ENCODE data around the gene FMC1.

Gene FMC1

DNA sequence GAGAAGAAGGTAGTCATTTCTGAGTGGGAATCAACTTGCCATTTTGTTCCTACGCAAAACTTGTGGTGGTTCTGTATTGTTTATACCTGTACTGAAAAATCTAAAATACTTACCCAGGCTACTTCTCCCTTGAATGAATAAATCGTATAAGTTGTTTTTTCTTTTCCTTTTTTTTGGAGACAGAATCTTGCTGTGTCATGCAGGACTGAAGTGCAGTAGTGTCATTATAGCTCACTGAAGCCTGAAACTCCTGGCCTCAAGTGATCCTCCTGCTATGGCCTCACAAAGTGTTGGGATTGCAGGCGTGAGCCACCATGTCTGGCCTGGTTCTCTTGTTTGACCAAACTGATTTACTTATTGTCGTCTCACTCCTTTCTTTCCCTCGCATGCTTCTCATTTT lies 46.5 kb downstream of the FMC1 start:
- no peak overlapping the region for H3K27ac ChIP-seq
- TF ChIP-seq, protein P1, sequence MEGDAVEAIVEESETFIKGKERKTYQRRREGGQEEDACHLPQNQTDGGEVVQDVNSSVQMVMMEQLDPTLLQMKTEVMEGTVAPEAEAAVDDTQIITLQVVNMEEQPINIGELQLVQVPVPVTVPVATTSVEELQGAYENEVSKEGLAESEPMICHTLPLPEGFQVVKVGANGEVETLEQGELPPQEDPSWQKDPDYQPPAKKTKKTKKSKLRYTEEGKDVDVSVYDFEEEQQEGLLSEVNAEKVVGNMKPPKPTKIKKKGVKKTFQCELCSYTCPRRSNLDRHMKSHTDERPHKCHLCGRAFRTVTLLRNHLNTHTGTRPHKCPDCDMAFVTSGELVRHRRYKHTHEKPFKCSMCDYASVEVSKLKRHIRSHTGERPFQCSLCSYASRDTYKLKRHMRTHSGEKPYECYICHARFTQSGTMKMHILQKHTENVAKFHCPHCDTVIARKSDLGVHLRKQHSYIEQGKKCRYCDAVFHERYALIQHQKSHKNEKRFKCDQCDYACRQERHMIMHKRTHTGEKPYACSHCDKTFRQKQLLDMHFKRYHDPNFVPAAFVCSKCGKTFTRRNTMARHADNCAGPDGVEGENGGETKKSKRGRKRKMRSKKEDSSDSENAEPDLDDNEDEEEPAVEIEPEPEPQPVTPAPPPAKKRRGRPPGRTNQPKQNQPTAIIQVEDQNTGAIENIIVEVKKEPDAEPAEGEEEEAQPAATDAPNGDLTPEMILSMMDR (IDR thresholded peaks at IDR 0.05), result no peak
- H3K4me3 ChIP-seq (ENCODE audit: low read depth in 1 of 2, low read length in 1 of 2), result no peak overlapping the region
- H3K9me3 ChIP-seq, result no peaks in the 10 kb centered on the region
- peaks cover 55% of the 10 kb centered on the region for H3K36me3 ChIP-seq
- H3K27me3 ChIP-seq, result no peaks in the 10 kb centered on the region
- H3K4me1 ChIP-seq (ENCODE audit: control insufficient read depth in 1 of 2, insufficient read depth in 1 of 2, low read depth in 1 of 2, low read length in 1 of 2), result no peaks in the 10 kb centered on the region

DNA sequence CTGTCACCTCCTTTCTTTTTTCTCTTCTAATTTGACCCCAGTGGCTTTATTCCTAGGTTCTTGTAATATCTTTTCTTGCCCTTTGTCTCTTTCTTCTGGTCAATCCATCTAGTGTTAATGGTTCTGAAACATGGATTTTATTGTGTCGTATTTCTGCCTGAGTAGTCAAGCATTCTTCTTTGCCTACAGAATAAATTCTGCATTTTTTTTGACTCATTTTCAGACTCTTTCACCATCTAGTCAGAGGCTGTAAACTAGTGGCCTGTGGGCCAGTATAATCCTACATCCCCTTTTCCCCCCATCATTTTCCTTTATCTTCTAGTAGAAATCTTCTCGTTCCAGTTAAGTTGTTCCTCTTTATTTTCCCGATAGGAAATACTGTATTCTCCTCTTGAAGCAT lies 48.0 kb downstream of the FMC1 start:
- H3K9me3 ChIP-seq, result no peaks in the 10 kb centered on the region
- H3K4me1 ChIP-seq (ENCODE audit: control insufficient read depth in 1 of 2, insufficient read depth in 1 of 2, low read depth in 1 of 2, low read length in 1 of 2), result no peaks in the 10 kb centered on the region
- TF ChIP-seq, protein P1 (IDR thresholded peaks at IDR 0.05), result no peak
- no peaks in the 10 kb centered on the region for H3K27me3 ChIP-seq
- H3K36me3 ChIP-seq, result peaks cover 64% of the 10 kb centered on the region
- no peak overlapping the region for H3K4me3 ChIP-seq (ENCODE audit: low read depth in 1 of 2, low read length in 1 of 2)
- H3K27ac ChIP-seq, result no peak overlapping the region

DNA sequence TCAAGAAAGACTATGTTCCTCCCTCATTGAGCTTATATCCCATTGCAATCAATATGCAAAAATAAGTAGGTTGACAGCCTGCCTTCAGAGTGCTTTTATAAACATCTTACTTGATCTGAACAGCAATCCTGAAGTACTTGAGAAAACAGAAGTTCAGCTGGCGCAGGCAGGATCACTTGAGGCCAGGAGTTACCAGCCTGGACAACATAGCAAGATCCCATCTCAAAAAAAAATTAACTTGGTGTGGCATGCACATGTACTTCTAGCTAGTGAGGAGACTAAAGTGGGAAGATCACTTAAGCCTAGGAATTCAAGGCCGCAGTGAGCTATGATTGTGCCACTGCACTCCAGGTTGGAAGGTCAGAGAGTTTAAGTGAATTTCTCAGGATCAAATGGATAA lies 48.6 kb downstream of the FMC1 start:
- H3K4me3 ChIP-seq (ENCODE audit: low read depth in 1 of 2, low read length in 1 of 2), result no peak overlapping the region
- no peak overlapping the region for H3K27ac ChIP-seq
- peaks cover 64% of the 10 kb centered on the region for H3K36me3 ChIP-seq
- H3K4me1 ChIP-seq (ENCODE audit: control insufficient read depth in 1 of 2, insufficient read depth in 1 of 2, low read depth in 1 of 2, low read length in 1 of 2), result no peaks in the 10 kb centered on the region
- TF ChIP-seq, protein P1 (IDR thresholded peaks at IDR 0.05), result no peak
- H3K9me3 ChIP-seq, result no peaks in the 10 kb centered on the region
- H3K27me3 ChIP-seq, result no peaks in the 10 kb centered on the region

DNA sequence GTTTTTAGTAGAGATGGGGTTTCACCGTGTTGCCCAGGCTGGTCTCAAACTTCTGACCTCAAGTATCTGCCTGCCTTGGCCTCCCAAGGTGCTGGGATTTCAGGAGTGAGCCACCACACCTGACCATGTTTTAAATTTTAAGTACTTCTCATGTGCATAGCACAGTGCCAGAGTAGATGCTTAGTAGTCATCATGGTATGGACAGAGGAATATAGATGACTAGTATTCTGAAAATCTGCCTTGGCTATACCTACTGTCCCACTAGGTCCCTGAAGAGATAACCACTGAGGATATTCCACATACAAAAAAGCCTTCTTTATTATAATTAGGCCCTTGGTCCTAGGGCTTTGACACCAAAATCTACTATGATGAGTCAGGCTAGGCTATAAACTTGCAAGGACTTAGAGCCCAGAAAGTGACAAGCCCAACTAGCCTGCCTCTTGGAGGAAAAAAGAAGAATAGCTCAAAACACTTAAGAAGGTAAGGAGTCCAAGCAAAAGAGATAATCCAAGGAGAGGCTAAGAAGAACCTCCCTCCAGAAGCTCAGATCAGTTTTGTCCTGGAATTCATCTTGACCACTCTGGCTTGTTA lies 52.6 kb downstream of the FMC1 start:
- Histone ChIP-seq H3K27me3 (no peaks in the 10 kb centered on the region), H3K4me1 (ENCODE audit: control insufficient read depth in 1 of 2, insufficient read depth in 1 of 2, low read depth in 1 of 2, low read length in 1 of 2) (no peaks in the 10 kb centered on the region), H3K27ac (no peak overlapping the region), H3K4me3 (ENCODE audit: low read depth in 1 of 2, low read length in 1 of 2) (no peak overlapping the region), H3K36me3 (peaks cover 48% of the 10 kb centered on the region), H3K9me3 (no peaks in the 10 kb centered on the region)
- TF ChIP-seq, protein P1 (IDR thresholded peaks at IDR 0.05), result no peak

DNA sequence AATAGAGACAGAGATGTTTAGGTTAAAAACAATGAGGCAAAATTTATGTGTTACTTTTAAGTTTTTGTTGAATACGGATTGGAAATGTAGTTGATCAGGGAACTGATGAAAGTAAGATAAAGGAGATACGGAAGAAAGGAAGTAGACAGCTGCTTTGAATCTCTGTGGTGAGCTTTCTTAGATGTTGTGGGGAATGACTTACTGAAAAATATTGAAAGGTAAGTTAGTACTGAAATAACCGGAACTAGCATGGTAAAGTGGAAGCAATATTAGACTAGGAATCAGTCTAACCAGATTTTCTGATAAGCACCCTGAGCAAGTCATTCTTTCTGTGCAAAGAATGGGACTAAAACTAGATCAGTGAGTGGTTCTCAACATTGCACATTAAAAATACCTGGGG lies 53.4 kb downstream of the FMC1 start:
- Histone ChIP-seq H3K27ac (peak overlapping the region; percentile 28), H3K9me3 (no peaks in the 10 kb centered on the region), H3K4me3 (ENCODE audit: low read depth in 1 of 2, low read length in 1 of 2) (no peak overlapping the region), H3K36me3 (peaks cover 51% of the 10 kb centered on the region), H3K4me1 (ENCODE audit: control insufficient read depth in 1 of 2, insufficient read depth in 1 of 2, low read depth in 1 of 2, low read length in 1 of 2) (no peaks in the 10 kb centered on the region), H3K27me3 (no peaks in the 10 kb centered on the region)
- TF ChIP-seq, protein P1 (IDR thresholded peaks at IDR 0.05), result no peak

All from neutrophil (primary cell).